T47D (cell line): ENCODE data around the gene FIGNL1.

Experiments used
- DNase-seq, 2 experiments: peaks; one replicate each; pipeline versions ENCODE4 v3.0.0 to v3.0.0-alpha.2; 2011 to 2012; ENCODE audit warnings: low read depth in 1 of 2, low spot score in 1 of 2
- JUND ChIP-seq: IDR thresholded peaks from 2 replicates; pipeline ENCODE4 v1.6.1; 2012; ENCODE audit warnings: low read depth
- in situ Hi-C: cut with HindIII; loops from 2 replicates; pipeline ENCODE4 v1.10.0; 2016; ENCODE audit warnings: low sequenced_read_pairs, low pct_unique_long_range_greater_than_20kb

FIGNL1 gene

DNA sequence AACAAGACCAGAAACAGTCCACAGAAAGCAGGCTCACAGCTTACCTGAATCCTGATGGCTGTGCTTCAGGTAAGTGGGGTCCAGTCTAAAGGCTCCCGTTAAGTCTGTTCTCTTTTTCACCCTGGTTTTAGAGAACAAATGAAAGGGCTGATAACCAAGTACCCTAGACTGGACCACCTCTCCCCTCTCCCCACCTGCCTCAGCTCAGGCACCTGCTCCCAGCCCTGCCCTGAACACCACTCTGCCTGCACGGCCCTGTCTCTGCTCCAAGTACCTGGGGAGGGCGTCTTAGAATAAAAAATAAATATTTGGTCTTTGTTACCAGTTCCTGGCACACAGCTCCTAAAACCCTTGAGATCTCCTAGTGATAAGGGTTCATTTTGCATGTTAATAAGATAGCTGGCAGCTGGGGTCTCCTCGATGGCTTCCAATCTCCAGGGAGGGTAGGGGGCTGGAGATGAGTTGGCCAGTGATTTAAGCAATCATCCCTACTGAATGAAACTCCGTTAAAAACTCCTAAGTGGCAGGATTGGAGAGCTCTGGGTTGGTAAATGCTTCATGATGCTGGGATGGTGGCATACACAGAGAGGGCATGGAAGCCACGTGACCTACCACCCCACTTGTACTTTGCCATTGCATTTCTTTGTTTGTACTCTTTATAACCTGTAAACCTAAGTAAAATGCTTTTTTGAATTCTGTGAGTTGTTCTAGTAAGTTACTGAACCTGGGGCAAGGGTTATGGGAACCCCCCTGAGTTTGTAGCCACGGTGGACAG is 29.8 kb upstream of the FIGNL1 start:
- no peak for TF ChIP-seq JUND
- in situ Hi-C loops: no loop called here

DNA sequence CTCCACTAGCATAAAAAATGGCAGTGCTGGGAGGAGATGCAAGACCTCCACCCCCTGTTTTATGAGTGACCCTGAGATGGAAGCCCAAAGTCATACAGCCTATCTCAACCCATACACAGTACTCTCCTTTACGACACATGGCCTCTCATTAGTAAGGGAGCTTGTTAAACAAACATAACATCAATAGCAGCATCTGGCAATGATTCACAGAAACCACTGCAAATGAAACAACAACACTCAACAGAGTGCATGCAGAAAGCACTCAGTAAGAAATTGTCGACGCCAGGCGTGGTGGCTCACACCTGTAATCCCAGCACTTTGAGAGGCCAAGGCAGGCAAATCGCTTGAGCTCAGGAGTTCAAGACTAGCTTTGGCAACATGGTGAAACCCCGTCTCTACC is 27.5 kb upstream of the FIGNL1 start:
- in situ Hi-C loops: no loop called here
- TF ChIP-seq JUND: no peak
- DNase-seq: no peak

More for the DNA sequence above, 29.8 kb upstream of the FIGNL1 start:
- no peak for DNase-seq

DNA sequence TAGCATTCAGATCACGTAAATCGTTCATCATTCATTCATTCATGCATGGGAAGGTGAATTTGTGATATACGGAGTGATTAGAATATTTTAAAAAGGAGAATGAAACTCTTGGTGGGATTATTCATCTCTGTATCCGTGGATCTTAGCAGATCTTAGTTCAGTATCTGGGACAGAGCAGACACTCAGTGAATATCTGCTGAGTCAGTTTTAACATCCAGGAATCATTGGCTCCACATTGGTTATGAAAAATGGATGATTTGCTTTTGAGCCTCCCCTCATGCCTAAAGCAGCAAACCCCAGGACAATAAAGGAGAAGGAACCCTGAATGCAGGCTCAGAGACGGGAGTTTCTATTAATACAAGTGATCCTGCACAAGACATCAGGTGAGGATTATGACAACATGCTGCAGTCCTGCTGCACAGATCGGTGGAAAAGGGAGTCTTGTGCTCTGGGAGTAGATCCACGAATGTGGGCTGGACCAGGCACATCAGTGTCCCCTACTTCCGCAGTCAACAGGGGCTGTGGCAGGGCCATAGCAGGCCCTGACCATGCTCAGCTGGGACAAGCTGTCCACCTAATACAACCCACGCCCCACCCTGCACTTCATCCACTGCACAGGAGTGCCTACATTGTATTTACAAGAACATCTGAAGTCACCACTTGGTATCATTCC is 26.9 kb upstream of the FIGNL1 start:
- in situ Hi-C loops: no loop called here
- DNase-seq: no peak
- no peak for TF ChIP-seq JUND

DNA sequence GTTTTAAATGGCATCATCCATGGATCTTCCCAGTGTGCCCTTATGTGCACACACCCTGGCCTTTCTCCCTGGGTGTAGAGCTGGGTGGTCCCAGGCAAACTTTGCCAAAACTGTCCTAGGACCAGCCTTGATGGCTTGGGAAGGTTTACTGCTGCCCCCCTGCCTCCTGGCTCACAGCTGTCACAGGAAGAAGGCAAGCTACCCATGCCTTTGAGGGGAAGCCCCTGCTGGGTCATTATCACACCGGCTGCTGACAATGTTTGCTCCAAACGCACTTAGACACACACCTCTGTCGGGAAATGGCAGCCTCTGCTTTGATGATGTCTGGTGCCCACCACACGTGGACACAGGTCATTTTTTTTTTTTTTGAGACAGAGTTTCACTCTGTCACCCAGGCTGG is 25.2 kb upstream of the FIGNL1 start:
- DNase-seq: no peak
- TF ChIP-seq JUND: no peak
- in situ Hi-C loops: no loop called here

DNA sequence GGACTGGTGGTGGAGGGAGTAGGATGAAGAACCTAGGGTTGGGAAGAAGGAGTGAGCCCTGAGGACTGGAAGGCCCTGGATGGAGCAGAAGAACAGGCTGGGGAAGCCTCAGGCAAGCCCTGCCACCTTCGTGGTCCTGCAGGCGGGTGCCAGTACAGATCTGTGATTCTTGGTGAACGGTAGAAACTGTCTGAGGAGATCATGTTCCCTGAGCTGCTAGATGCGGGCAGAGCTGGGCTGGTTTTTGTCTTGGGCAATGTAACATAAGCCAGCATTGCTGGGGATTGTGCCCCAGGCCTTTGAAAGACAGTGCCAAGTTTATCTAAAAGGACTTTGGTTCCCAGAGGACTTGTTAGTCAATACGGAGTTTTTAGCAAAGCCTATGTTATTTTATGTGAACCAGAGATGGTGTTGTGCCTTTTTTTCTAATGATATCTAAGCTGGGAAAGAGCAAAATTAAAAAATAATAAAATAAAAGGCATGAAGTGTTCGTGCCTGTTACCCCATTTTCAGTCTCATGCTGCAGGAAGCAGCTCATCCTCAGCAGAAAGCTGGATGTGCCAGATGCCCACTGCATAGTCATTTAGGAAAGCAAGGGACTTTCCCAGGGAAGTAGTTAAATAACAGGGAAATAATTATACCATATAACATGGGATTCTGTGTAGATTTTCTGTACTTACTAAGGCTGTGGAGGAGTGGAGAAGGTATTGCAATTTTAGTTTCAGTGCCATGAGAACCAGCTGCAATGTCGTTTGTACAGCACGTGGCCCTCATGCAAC is 24.4 kb upstream of the FIGNL1 start:
- no peak for TF ChIP-seq JUND
- in situ Hi-C loops: no loop called here
- peak in 1 of 2 experiments; percentile 16 for DNase-seq

DNA sequence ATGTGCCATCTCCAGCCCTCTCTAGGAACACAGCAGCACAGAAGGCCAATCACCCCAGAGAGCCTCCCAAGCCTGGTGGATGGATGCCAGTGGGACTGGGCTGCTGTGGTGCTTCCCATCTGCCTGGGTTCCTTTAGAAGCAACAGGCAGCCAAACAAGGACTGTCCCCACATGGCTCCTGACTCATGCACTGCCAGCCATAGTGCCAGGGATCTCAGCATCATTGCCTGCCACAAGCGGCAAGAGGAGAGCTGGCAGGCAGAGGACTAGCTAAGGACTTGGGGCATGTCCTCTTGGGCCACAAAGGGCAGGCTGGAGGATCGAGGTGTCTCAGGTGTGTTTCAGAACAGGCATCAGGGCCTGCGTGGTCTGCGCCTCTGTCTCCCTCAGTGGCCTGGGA is 23.4 kb upstream of the FIGNL1 start:
- no peak for TF ChIP-seq JUND
- DNase-seq: no peak
- in situ Hi-C loops: no loop called here

DNA sequence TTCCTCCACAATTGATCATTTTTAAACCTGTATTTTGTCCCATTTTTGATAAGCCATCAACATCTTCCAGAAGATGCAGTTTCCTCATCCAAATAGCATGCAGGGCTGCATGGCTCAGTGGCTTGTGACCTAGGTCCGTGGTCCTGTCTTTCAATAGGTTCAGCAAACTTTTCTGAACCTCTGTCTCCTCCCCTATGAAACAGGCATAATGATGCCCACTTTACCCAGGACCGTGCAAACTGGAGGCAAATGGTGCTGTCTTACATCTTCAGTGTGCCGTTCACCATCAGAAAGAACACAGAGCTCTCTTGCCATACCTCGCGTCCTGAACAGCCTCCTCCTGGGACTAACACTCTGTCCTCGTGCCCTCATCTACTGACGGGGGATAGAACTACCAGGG is 22.3 kb upstream of the FIGNL1 start:
- no peak for DNase-seq
- TF ChIP-seq JUND: no peak
- in situ Hi-C loops: no loop called here

DNA sequence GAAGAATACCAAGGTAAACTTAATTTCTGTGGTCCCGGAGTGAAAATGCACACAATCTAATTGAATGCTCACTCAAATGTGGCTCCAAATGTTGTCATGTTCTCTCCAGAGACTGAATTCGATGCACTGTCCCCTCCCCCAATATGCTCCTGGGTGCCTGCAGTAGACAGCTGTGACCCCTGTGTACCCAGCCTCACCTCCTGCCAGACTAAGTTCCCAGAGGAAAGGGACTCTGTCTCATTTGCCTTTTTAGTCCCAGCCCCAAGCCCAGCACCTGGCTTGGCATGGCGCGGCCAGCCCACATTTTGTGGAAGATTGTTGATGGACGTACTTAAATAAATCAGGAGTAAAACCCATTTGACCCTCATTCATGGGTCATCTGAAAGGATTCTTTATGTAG is 21.8 kb upstream of the FIGNL1 start:
- DNase-seq: no peak
- in situ Hi-C loops: no loop called here
- no peak for TF ChIP-seq JUND

DNA sequence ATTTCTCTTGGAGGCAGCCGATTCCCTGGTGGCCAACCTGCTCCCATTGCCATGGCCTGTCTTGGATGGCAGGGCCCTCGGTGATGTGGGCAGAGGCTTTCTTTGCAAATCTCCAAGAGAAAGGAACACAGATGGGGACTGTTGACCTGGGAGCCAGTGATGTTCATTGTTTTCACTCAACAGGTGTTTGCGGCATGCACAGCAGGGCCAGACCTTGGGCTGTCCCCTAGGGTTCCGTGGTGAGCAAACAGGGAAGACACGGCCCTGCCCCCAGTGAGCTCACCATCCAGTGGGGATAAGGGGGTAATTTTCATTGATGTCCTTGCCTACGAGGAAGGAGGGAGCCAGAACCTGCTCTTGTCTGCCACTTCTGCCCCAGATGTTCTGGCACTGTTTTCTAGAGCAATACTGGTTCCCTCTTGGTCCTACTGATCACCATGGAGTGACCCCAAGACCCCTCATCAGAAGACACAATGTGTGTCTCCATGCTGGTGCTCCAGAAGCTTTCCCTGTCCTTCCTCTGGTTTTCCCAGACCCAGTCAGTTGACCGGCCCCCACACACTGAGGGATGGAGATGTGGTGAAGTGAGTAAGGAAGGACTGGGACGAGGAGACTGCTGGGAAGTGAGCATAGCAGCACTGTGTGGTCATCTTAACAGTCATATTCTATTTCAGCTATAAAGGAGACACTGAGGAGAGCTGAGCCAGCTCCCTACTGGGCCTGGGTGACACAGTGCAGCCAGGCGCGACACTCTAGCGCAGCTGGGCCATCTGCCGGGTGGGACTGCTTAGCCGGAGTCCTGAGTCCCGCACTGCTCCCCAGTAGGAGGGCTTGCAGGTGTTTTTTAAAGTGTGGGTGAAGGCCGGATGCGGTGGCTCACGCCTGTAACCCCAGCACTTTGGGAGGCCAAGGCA is 20.4 kb upstream of the FIGNL1 start:
- in situ Hi-C loops: no loop called here

DNA sequence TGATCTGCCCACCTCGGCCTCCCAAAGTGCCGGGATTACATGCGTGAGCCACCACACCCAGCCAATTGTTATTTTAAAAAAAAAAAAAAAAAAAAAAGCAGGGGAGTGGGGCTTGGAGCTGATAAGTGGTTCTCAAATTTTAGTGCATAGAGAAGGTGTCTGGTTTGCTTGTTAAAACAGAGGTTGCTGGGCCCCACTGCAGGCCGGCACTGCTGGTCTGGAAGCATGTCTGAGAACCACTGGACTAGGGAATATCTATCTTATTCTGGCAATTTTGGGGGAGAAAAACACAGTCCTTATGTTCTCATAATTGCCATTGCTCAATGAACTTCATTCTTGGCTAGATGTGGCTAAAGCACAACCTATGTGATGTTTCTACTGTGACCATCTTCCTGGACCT is 19.0 kb upstream of the FIGNL1 start:
- DNase-seq: no peak
- no peak for TF ChIP-seq JUND
- in situ Hi-C loops: no loop called here

More for the DNA sequence above, 20.4 kb upstream of the FIGNL1 start:
- no peak for DNase-seq
- no peak for TF ChIP-seq JUND

DNA sequence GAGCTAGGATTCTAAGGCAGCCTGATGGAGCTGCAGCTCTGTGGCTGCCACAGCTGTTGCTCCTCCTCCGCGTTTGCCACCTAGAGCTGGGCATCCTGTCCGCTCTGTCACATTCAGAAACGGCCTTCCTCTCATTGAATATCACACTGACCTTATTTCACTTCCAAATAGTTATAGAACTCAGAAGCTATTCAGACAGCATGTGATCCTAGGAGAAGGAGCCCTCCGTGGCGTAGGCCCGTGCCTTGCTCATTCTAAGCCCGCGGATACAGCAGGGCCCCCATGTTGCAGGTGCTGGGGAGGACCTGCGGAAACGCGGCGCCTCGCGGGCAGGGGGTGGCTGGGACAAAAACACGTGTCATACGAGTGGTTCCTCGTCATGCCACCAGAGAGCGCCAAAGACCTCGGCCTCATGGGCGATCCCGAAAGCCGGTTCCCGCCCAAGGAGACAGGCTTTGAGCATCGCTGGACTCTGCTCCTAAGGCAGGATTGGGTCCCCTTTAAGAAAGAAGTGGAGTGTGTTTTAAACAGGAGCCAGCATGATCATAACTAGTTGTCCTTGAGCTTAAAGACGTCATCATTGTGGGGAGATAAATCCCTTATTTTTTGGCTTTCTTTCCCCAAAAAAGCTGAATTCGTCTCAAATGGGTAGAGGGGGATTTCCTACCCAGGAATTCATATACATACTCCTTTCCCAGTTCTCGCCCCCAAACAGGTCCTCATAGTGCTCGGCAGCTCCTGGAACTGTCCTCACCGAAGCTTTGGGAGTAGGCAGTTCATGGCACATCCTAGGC is 17.9 kb upstream of the FIGNL1 start:
- in situ Hi-C loops: no loop called here

More for the DNA sequence above, 17.9 kb upstream of the FIGNL1 start:
- no peak for TF ChIP-seq JUND
- DNase-seq: peak; percentile 70 to 86
